H9 (cell line): Measurements from ENCODE around the gene SNORC. TPM values are rescaled to one million over a fixed set of nuclear protein-coding genes. Genes with fewer than 3 reads are reported as not detected.

Experiments
- DNase-seq: peaks from one replicate; pipeline ENCODE4 v3.0.0-alpha.2; 2017
- H2AFZ ChIP-seq: one replicate; pipeline ENCODE4 v1.6.1; 2013; ENCODE audit warnings: mild to moderate bottlenecking, low read length, control low read depth, moderate library complexity
- H2AK5ac ChIP-seq: 2 replicates; pipeline ENCODE4 v1.6.1; 2013; ENCODE audit warnings: low read length, control low read depth, mixed read lengths; ENCODE audit not compliant: insufficient read length
- H2BK120ac ChIP-seq: one replicate; pipeline ENCODE4 v1.6.1; 2013; ENCODE audit warnings: low read depth, mild to moderate bottlenecking, low read length, control low read depth, inconsistent platforms; ENCODE audit not compliant: poor library complexity, severe bottlenecking
- H2BK12ac ChIP-seq: 2 replicates; pipeline ENCODE4 v1.6.1; 2013; ENCODE audit warnings: low read length, control low read depth, mixed read lengths, low read depth; ENCODE audit not compliant: insufficient read length
- H2BK15ac ChIP-seq: 2 replicates; pipeline ENCODE4 v1.6.1; 2013; ENCODE audit warnings: low read depth, low read length, control low read depth
- H2BK20ac ChIP-seq: one replicate; pipeline ENCODE4 v1.6.1; 2013; ENCODE audit warnings: low read depth, mild to moderate bottlenecking, low read length, control low read depth, inconsistent platforms; ENCODE audit not compliant: poor library complexity, severe bottlenecking
- H2BK5ac ChIP-seq: 2 replicates; pipeline ENCODE4 v1.6.1; 2013; ENCODE audit warnings: low read length, control low read depth, mixed read lengths; ENCODE audit not compliant: insufficient read length
- H3K14ac ChIP-seq: 2 replicates; pipeline ENCODE4 v1.6.1; 2013; ENCODE audit warnings: low read length, control low read depth; ENCODE audit not compliant: insufficient read depth
- H3K18ac ChIP-seq: 2 replicates; pipeline ENCODE4 v1.6.1; 2013; ENCODE audit warnings: low read depth, mild to moderate bottlenecking, mixed read lengths, low read length, control low read depth; ENCODE audit not compliant: insufficient read length
- H3K23ac ChIP-seq: 2 replicates; pipeline ENCODE4 v1.6.1; 2013; ENCODE audit warnings: low read length, control low read depth, mixed read lengths, low read depth; ENCODE audit not compliant: insufficient read length
- H3K23me2 ChIP-seq: 2 replicates; pipeline ENCODE4 v1.6.1; 2013; ENCODE audit warnings: low read depth, mild to moderate bottlenecking, mixed read lengths, low read length, control low read depth; ENCODE audit not compliant: insufficient read length, poor library complexity, severe bottlenecking
- H3K27ac ChIP-seq: 2 replicates; pipeline ENCODE4 v1.5.1; 2013; ENCODE audit warnings: low read length, control low read depth, mixed read lengths, low read depth; ENCODE audit not compliant: insufficient read length
- H3K27me3 ChIP-seq: 2 replicates; pipeline ENCODE4 v1.6.1; 2013; ENCODE audit warnings: low read length, control low read depth, inconsistent platforms; ENCODE audit not compliant: insufficient read depth
- H3K4ac ChIP-seq: 2 replicates; pipeline ENCODE4 v1.6.1; 2013; ENCODE audit warnings: low read depth, mild to moderate bottlenecking, control low read depth, inconsistent platforms, low read length, moderate library complexity
- H3K4me1 ChIP-seq: 2 replicates; pipeline ENCODE4 v1.6.1; 2013; ENCODE audit warnings: low read length, control low read depth, inconsistent platforms; ENCODE audit not compliant: insufficient read depth
- H3K4me2 ChIP-seq: 2 replicates; pipeline ENCODE4 v1.6.1; 2013; ENCODE audit warnings: low read length, control low read depth, mixed read lengths; ENCODE audit not compliant: insufficient read length, insufficient read depth
- H3K56ac ChIP-seq: 2 replicates; pipeline ENCODE4 v1.6.1; 2013; ENCODE audit warnings: low read depth, mild to moderate bottlenecking, mixed read lengths, low read length, control low read depth; ENCODE audit not compliant: insufficient read length
- H3K79me1 ChIP-seq: 2 replicates; pipeline ENCODE4 v1.6.1; 2013; ENCODE audit warnings: low read depth, mild to moderate bottlenecking, moderate library complexity, low read length, control low read depth, inconsistent platforms; ENCODE audit not compliant: insufficient read depth, poor library complexity, severe bottlenecking
- H3K79me2 ChIP-seq: 2 replicates; pipeline ENCODE4 v1.6.1; 2013; ENCODE audit warnings: low read length, control low read depth, inconsistent platforms; ENCODE audit not compliant: insufficient read depth
- H3K9ac ChIP-seq: 2 replicates; pipeline ENCODE4 v1.6.1; 2013; ENCODE audit warnings: low read length, control low read depth, mixed read lengths; ENCODE audit not compliant: insufficient read length; ENCODE audit errors: extremely low read depth
- H3K9me3 ChIP-seq: one replicate; pipeline ENCODE4 v1.6.1; 2013; ENCODE audit warnings: low read depth, low read length, inconsistent platforms; ENCODE audit not compliant: control insufficient read depth
- H3T11ph ChIP-seq: one replicate; pipeline ENCODE4 v1.6.1; 2013; ENCODE audit warnings: mild to moderate bottlenecking, low read length, control low read depth, inconsistent platforms
- H4K20me1 ChIP-seq: one replicate; pipeline ENCODE4 v1.6.1; 2013; ENCODE audit not compliant: control insufficient read depth, insufficient read length, insufficient read depth
- H4K5ac ChIP-seq: 2 replicates; pipeline ENCODE4 v1.6.1; 2013; ENCODE audit warnings: low read depth, mild to moderate bottlenecking, mixed read lengths, low read length, control low read depth; ENCODE audit not compliant: insufficient read length
- H4K8ac ChIP-seq: replicated peaks from 2 replicates; pipeline ENCODE4 v1.6.1; 2013; ENCODE audit warnings: low read length, control low read depth, mixed read lengths, low read depth; ENCODE audit not compliant: insufficient read length
- H4K91ac ChIP-seq: 2 replicates; pipeline ENCODE4 v1.6.1; 2013; ENCODE audit warnings: low read depth, mild to moderate bottlenecking, moderate library complexity, mixed read lengths, low read length, control low read depth; ENCODE audit not compliant: insufficient read length
- H3K27ac Mint-ChIP-seq, 3 experiments: 2 replicates in 2 of 3; 3 replicates in 1 of 3; pipeline ENCODE4 v1.8.0; 2020 to 2021; ENCODE audit warnings: mixed read lengths in 3 of 3, mild to moderate bottlenecking in 1 of 3, moderate library complexity in 1 of 3
- H3K27me3 Mint-ChIP-seq: 2 replicates; pipeline ENCODE4 v1.8.0; 2021; ENCODE audit warnings: low read depth, mild to moderate bottlenecking, moderate library complexity, mixed read lengths
- H3K36me3 Mint-ChIP-seq, 3 experiments: 2 replicates in 2 of 3; 3 replicates in 1 of 3; pipeline ENCODE4 v1.8.0; 2020 to 2021; ENCODE audit warnings: low read depth in 3 of 3, mixed read lengths in 3 of 3; ENCODE audit not compliant: insufficient read depth in 1 of 3
- H3K4me1 Mint-ChIP-seq, 2 experiments: 2 replicates each; pipeline ENCODE4 v1.8.0; 2020; ENCODE audit warnings: mixed read lengths in 2 of 2
- H3K4me3 Mint-ChIP-seq, 2 experiments: 2 replicates in 1 of 2; 3 replicates in 1 of 2; pipeline ENCODE4 v1.8.0; 2020 to 2021; ENCODE audit warnings: mild to moderate bottlenecking in 2 of 2, mixed read lengths in 2 of 2, moderate library complexity in 1 of 2
- H3K9me3 Mint-ChIP-seq, 2 experiments: 2 replicates in 1 of 2; 3 replicates in 1 of 2; pipeline ENCODE4 v1.8.0; 2020; ENCODE audit warnings: mild to moderate bottlenecking in 2 of 2, mixed read lengths in 2 of 2, moderate library complexity in 1 of 2
- WGBS: extraction: QIAGEN DNeasy Blood & Tissue Kit; methylation state at CpG from one replicate; pipeline ENCODE4 v1.1.7; 2013; ENCODE audit warnings: missing lambda C conversion rate, low lambda C conversion rate, mixed read lengths; ENCODE audit not compliant: insufficient read length; ENCODE audit errors: extremely low coverage; 5-methylcytosine and 5-hydroxymethylcytosine counted together
- total RNA-seq: library from RNA; stranded (reverse); gene quantifications from 2 replicates; pipeline ENCODE4 v1.2.1, GENCODE V29; 2021
- TF ChIP-seq, protein P1 (sequence below): fragments of 200-600 bp; sonication (generic); conservative IDR thresholded peaks from 3 replicates; pipeline ENCODE4 v1.8.0; 2021; ENCODE audit warnings: antibody characterized with exemption, mild to moderate bottlenecking

The SNORC gene
- total RNA-seq, 1 experiment from 2014 or later = 1.1 TPM

DNA sequence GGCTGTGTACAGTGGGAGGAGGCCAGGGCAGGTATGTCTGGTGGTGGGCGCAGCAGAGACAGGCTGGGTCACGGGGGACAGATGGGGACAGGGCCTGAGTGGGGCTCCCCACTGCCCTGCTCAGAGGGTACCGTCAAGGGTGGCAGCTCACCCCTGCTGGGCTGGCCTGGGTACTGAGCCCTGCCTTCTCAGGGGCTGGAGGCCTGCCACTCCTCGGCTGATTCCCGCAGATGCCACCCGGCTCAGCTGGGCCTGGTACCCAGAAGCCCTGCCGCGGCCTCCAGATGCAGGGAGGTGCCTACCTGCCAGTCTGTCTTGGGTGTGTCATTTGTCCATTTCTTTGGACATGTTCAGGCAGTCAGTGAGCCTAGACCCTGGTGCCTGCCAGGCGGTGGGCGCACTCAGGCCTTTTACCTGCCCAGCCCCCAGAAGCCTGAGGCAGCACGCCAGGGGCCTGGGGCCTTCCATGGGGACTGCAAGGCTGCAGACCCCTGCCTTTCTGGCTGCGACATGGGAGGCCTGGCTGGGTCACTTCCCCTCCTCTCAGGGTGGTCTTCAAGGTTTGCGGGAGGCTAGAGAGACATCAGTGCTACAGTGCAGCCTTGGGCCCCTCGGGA, 3.3 kb downstream of the SNORC start:
- H3K4me1 Mint-ChIP-seq = peaks cover 0 to 11% of the 10 kb centered on the region in 2 experiments; a peak in 2 of 4 replicates
- Histone ChIP-seq H2AK5ac (no peak overlapping the region), H3K18ac (no peak overlapping the region), H2BK12ac (no peak overlapping the region), H3K14ac (no peak overlapping the region), H3K9me3 (no peaks in the 10 kb centered on the region), H2AFZ (no peak overlapping the region), H4K5ac (no peak overlapping the region), H3K23me2 (peaks cover 7% of the 10 kb centered on the region), H3K4ac (no peak overlapping the region), H3K4me1 (no peaks in the 10 kb centered on the region), H2BK120ac (no peak overlapping the region), H3K27me3 (peaks cover 8% of the 10 kb centered on the region; the same call in 1 of the 2 replicates), H3K79me2 (no peaks in the 10 kb centered on the region), H4K91ac (no peak overlapping the region), H4K8ac (no peak overlapping the region), H3K9ac (no peak overlapping the region), H2BK20ac (no peak overlapping the region), H2BK5ac (no peak overlapping the region), H3K79me1 (no peaks in the 10 kb centered on the region), H2BK15ac (no peak overlapping the region), H3K27ac (no peak overlapping the region), H4K20me1 (no peaks in the 10 kb centered on the region), H3K4me2 (no peak overlapping the region), H3K23ac (no peak overlapping the region), H3T11ph (no peak overlapping the region), H3K56ac (no peak overlapping the region)
- no peak overlapping the region for H3K27ac Mint-ChIP-seq
- TF ChIP-seq, protein P1, sequence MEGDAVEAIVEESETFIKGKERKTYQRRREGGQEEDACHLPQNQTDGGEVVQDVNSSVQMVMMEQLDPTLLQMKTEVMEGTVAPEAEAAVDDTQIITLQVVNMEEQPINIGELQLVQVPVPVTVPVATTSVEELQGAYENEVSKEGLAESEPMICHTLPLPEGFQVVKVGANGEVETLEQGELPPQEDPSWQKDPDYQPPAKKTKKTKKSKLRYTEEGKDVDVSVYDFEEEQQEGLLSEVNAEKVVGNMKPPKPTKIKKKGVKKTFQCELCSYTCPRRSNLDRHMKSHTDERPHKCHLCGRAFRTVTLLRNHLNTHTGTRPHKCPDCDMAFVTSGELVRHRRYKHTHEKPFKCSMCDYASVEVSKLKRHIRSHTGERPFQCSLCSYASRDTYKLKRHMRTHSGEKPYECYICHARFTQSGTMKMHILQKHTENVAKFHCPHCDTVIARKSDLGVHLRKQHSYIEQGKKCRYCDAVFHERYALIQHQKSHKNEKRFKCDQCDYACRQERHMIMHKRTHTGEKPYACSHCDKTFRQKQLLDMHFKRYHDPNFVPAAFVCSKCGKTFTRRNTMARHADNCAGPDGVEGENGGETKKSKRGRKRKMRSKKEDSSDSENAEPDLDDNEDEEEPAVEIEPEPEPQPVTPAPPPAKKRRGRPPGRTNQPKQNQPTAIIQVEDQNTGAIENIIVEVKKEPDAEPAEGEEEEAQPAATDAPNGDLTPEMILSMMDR = no peak
- no peak overlapping the region for H3K4me3 Mint-ChIP-seq
- no peak for DNase-seq
- no CpG with 5 or more reads among the region's 14 CpGs for WGBS
- no peaks in the 10 kb centered on the region; a peak in 1 of 7 replicates for H3K36me3 Mint-ChIP-seq
- H3K27me3 Mint-ChIP-seq = peaks cover 32% of the 10 kb centered on the region
- H3K9me3 Mint-ChIP-seq = no peaks in the 10 kb centered on the region; a peak in 1 of 5 replicates
